HUDEP-2 (cell line): Measurements from ENCODE around the gene MTSS2.
A peak's percentile ranks its signal among the peaks of the same experiment; 100 is the strongest.

Experiments
- DNase-seq, 76 experiments: peaks; one replicate each; lab custom pipeline; 2025; ENCODE audit not compliant: unreplicated experiment in 76 of 76; lab: John Stamatoyannopoulos, UW

MTSS2 gene

GRCh38 chr16:70685938-70686375, at the start of gene MTSS2:
TSS of gene MTSS2 (minus strand) at chr16:70686053. CDS start at chr16:70685791, 262 bp downstream.
- DNase-seq: peak in 40 of 76 experiments; percentile 11 to 59 (median 30)

GRCh38 chr16:70735141-70735979, 49.5 kb upstream of the MTSS2 start:
- no peak for DNase-seq

- no peak for DNase-seq
These were observed 48.8 kb upstream of the MTSS2 start for GRCh38 chr16:70734522-70735095.

- no peak for DNase-seq
These were observed 45.1 kb upstream of the MTSS2 start for GRCh38 chr16:70730944-70731343.

- no peak for DNase-seq
These were observed 44.2 kb upstream of the MTSS2 start for GRCh38 chr16:70730031-70730430.

- DNase-seq: no peak
These were observed 43.4 kb upstream of the MTSS2 start for GRCh38 chr16:70729292-70729691.

GRCh38 chr16:70728150-70728549, 42.3 kb upstream of the MTSS2 start:
- no peak for DNase-seq

GRCh38 chr16:70726892-70727361, 41.1 kb upstream of the MTSS2 start:
- DNase-seq: no peak

- no peak for DNase-seq
These were observed 40.3 kb upstream of the MTSS2 start for GRCh38 chr16:70725912-70726828.

GRCh38 chr16:70725024-70725911, 39.4 kb upstream of the MTSS2 start:
- DNase-seq: no peak

- no peak for DNase-seq
These were observed 38.5 kb upstream of the MTSS2 start for GRCh38 chr16:70724146-70725023.

GRCh38 chr16:70723740-70724145, 37.9 kb upstream of the MTSS2 start:
- DNase-seq: no peak

GRCh38 chr16:70721202-70721963, 35.5 kb upstream of the MTSS2 start:
- no peak for DNase-seq

GRCh38 chr16:70720425-70721201, 34.8 kb upstream of the MTSS2 start:
- DNase-seq: no peak

GRCh38 chr16:70717065-70717464, 31.2 kb upstream of the MTSS2 start:
- DNase-seq: no peak

- no peak for DNase-seq
These were observed 30.1 kb upstream of the MTSS2 start for GRCh38 chr16:70715860-70716357.
